Astrocyte (in vitro differentiated cells and primary cell): ENCODE data around the gene THOC6. TPM values are rescaled to one million over a fixed set of nuclear protein-coding genes. Genes with fewer than 3 reads are reported as not detected.
"Not testable (repeated sequence)": the region's sequence is repeated elsewhere in the genome, so short reads cannot be mapped to it uniquely, and the experiment has no call there.

ENCODE experiments used
- DNase-seq: peaks from one replicate; pipeline ENCODE4 v3.0.0-alpha.2; 2010; ENCODE audit warnings: low read depth
- FAIRE-seq: peaks from 2 replicates; lab custom pipeline; 2011; peaks lifted over from hg19 to GRCh38; lab: Jason Lieb, UNC
- H2AFZ ChIP-seq: 2 replicates; pipeline ENCODE4 v1.6.0; 2012; ENCODE audit warnings: low read depth, low read length, inconsistent platforms
- H3K27ac ChIP-seq: 2 replicates; pipeline ENCODE4 v1.5.1; 2011; ENCODE audit warnings: low read depth, low read length, inconsistent platforms
- H3K27me3 ChIP-seq: 2 replicates; pipeline ENCODE4 v1.6.0; 2011; ENCODE audit warnings: low read length, inconsistent platforms; ENCODE audit not compliant: insufficient read depth
- H3K36me3 ChIP-seq: 2 replicates; pipeline ENCODE4 v1.5.1; 2011; ENCODE audit warnings: low read length, inconsistent platforms; ENCODE audit not compliant: insufficient read depth
- H3K4me1 ChIP-seq: 2 replicates; pipeline ENCODE4 v1.5.1; 2011; ENCODE audit warnings: low read length, inconsistent platforms; ENCODE audit not compliant: insufficient read depth
- H3K4me2 ChIP-seq: 2 replicates; pipeline ENCODE4 v1.6.0; 2012; ENCODE audit warnings: low read length, inconsistent platforms
- H3K4me3 ChIP-seq: 2 replicates; pipeline ENCODE4 v1.5.1; 2011; ENCODE audit warnings: low read depth, mild to moderate bottlenecking, low read length, inconsistent platforms; ENCODE audit not compliant: insufficient read depth
- H3K79me2 ChIP-seq: 2 replicates; pipeline ENCODE4 v1.6.0; 2012; ENCODE audit warnings: mild to moderate bottlenecking, low read length, inconsistent platforms; ENCODE audit not compliant: insufficient read depth
- H3K9ac ChIP-seq: 2 replicates; pipeline ENCODE4 v1.6.0; 2012; ENCODE audit warnings: mild to moderate bottlenecking, low read length, inconsistent platforms
- H3K9me3 ChIP-seq: 2 replicates; pipeline ENCODE4 v1.5.1; 2012; ENCODE audit warnings: low read depth, mild to moderate bottlenecking, low read length, inconsistent platforms; ENCODE audit not compliant: insufficient read depth
- H4K20me1 ChIP-seq: 2 replicates; pipeline ENCODE4 v1.6.0; 2012; ENCODE audit warnings: low read length, inconsistent platforms; ENCODE audit not compliant: insufficient read depth
- H3K27ac Mint-ChIP-seq: one replicate; pipeline ENCODE4 v1.8.0; 2021; ENCODE audit warnings: mild to moderate bottlenecking, mixed read lengths; ENCODE audit not compliant: unreplicated experiment
- H3K27me3 Mint-ChIP-seq: one replicate; pipeline ENCODE4 v1.8.0; 2021; ENCODE audit warnings: low read depth, mixed read lengths; ENCODE audit not compliant: unreplicated experiment
- H3K36me3 Mint-ChIP-seq: one replicate; pipeline ENCODE4 v1.8.0; 2021; ENCODE audit warnings: low read depth, mixed read lengths; ENCODE audit not compliant: unreplicated experiment
- H3K4me1 Mint-ChIP-seq: one replicate; pipeline ENCODE4 v1.8.0; 2021; ENCODE audit warnings: low read depth, mixed read lengths; ENCODE audit not compliant: unreplicated experiment
- H3K4me3 Mint-ChIP-seq: one replicate; pipeline ENCODE4 v1.8.0; 2021; ENCODE audit warnings: mild to moderate bottlenecking, moderate library complexity, mixed read lengths; ENCODE audit not compliant: unreplicated experiment
- H3K9me3 Mint-ChIP-seq: one replicate; pipeline ENCODE4 v1.8.0; 2021; ENCODE audit warnings: mild to moderate bottlenecking, mixed read lengths; ENCODE audit not compliant: unreplicated experiment
- EZH2 ChIP-seq: IDR thresholded peaks from 2 replicates; pipeline ENCODE4 v1.6.1; 2012; ENCODE audit warnings: mild to moderate bottlenecking, low read length, inconsistent platforms; ENCODE audit not compliant: insufficient read depth
- total RNA-seq: library from RNA; stranded (reverse); gene quantifications from 2 replicates; pipeline ENCODE4 v1.2.1, GENCODE V29; 2021
- TF ChIP-seq, protein P1 (sequence below): IDR thresholded peaks from 2 replicates; pipeline ENCODE4 v1.5.1; 2011; ENCODE audit warnings: low read depth, mild to moderate bottlenecking, inconsistent platforms, low read length, moderate library complexity; ENCODE audit not compliant: insufficient read depth

Gene THOC6
- total RNA-seq, 1 donor from 2014 or later, result 22.3 TPM

DNA sequence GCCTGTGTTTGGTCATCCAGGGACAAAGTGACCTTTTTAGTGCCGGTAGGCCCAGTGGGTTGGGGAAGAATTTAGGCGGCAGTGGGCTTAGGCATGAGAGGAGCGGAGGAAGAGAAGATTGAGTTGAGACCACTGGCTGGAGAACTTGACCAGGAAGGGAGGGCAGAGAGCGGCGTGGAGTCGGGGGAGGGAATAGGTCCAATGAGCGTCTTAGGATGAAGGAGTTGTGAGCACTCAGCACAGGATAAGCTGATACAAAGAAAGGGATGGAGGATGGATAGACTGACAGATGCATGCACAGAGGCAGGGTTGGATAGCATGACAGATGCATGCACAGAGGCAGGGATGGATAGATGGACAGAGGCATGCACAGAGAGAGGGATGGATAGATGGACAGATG lies 49.6 kb downstream of the THOC6 start:
- no peaks in the 10 kb centered on the region for H3K79me2 ChIP-seq
- DNase-seq (no peak), FAIRE-seq (no peak)
- no peak overlapping the region for H2AFZ ChIP-seq
- H3K4me2 ChIP-seq, result no peak overlapping the region
- H3K36me3 ChIP-seq, result no peaks in the 10 kb centered on the region
- TF ChIP-seq, protein P1, sequence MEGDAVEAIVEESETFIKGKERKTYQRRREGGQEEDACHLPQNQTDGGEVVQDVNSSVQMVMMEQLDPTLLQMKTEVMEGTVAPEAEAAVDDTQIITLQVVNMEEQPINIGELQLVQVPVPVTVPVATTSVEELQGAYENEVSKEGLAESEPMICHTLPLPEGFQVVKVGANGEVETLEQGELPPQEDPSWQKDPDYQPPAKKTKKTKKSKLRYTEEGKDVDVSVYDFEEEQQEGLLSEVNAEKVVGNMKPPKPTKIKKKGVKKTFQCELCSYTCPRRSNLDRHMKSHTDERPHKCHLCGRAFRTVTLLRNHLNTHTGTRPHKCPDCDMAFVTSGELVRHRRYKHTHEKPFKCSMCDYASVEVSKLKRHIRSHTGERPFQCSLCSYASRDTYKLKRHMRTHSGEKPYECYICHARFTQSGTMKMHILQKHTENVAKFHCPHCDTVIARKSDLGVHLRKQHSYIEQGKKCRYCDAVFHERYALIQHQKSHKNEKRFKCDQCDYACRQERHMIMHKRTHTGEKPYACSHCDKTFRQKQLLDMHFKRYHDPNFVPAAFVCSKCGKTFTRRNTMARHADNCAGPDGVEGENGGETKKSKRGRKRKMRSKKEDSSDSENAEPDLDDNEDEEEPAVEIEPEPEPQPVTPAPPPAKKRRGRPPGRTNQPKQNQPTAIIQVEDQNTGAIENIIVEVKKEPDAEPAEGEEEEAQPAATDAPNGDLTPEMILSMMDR, result no peak
- TF ChIP-seq EZH2, result no peak
- no peaks in the 10 kb centered on the region for H3K4me1 ChIP-seq
- no peak overlapping the region for H3K9ac ChIP-seq
- H4K20me1 ChIP-seq, result no peaks in the 10 kb centered on the region
- Mint-ChIP-seq H3K4me1 (peaks cover 3% of the 10 kb centered on the region), H3K4me3 (no peak overlapping the region), H3K36me3 (peaks cover 6% of the 10 kb centered on the region), H3K27me3 (peaks cover 37% of the 10 kb centered on the region), H3K9me3 (peaks cover 14% of the 10 kb centered on the region), H3K27ac (no peak overlapping the region)
- no peak overlapping the region for H3K27ac ChIP-seq
- no peak overlapping the region for H3K4me3 ChIP-seq
- H3K9me3 ChIP-seq, result no peaks in the 10 kb centered on the region
- H3K27me3 ChIP-seq, result peaks cover 5% of the 10 kb centered on the region

DNA sequence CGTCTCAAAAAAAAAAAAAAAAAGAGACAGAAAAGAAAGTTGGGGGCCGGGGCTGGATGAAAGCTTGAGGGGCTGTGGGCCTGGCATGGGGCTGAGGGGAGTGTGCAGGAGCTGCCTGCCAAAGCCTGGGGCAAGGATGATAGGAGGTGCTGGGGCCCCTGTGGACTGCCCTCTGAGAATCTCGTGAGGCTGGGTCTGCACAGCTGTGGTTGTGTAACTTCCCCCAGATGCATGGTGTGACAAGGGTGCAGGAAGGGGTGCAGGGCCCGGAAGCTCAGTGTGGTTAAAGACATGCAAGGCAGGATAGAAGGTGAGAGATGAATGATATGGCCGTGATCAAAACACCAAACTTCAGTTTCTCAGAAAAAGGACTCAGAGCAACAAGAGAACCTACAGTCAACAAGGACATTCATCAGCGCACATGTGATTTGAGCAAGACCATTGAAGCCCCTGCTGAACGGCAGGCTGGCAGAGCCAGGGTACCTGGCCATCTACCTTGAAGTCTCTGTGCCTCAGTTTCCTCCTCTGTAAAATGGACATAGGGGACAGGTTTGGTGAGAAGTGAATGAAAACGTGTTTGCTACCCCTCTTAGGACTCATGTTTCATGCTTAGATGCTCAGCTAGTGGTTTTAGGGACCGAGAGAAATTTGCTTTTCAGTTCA lies 51.2 kb downstream of the THOC6 start:
- Mint-ChIP-seq H3K4me3 (no peak overlapping the region), H3K27ac (no peak overlapping the region), H3K36me3 (peaks cover 6% of the 10 kb centered on the region), H3K4me1 (no peaks in the 10 kb centered on the region), H3K9me3 (peaks cover 14% of the 10 kb centered on the region), H3K27me3 (peaks cover 39% of the 10 kb centered on the region)
- peaks cover 13% of the 10 kb centered on the region for H3K27me3 ChIP-seq
- TF ChIP-seq, protein P1, result no peak
- no peak overlapping the region for H3K4me2 ChIP-seq
- no peak for DNase-seq
- no peak overlapping the region for H3K27ac ChIP-seq
- H3K4me3 ChIP-seq, result no peak overlapping the region
- no peak overlapping the region for H3K9ac ChIP-seq
- H3K9me3 ChIP-seq, result no peaks in the 10 kb centered on the region
- no peak for FAIRE-seq
- H3K36me3 ChIP-seq, result no peaks in the 10 kb centered on the region
- H3K79me2 ChIP-seq, result no peaks in the 10 kb centered on the region
- no peaks in the 10 kb centered on the region for H4K20me1 ChIP-seq
- H3K4me1 ChIP-seq, result no peaks in the 10 kb centered on the region
- H2AFZ ChIP-seq, result no peak overlapping the region

DNA sequence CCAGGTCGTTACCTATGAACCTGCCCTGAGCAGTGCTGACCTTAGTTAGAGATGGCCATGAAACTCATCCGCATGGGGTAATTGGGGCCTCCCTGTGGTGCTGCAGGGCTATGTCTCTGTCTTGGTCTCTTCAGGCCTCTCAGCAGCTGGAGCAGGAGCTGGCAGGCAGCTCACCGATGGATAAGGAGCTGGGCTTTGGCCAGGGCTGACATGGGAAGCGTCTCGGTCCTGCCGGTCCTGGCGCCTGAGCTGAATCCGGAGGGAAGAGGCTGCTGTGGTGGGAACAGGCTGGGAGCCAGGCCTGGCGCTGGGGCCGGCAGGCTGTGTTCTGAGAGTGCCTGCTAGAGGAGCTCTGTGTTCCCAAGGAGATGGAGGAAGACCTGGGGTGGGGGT lies 51.7 kb downstream of the THOC6 start:
- H3K4me3 Mint-ChIP-seq, result no peak overlapping the region
- Histone ChIP-seq H3K4me3 (no peak overlapping the region), H3K36me3 (no peaks in the 10 kb centered on the region), H3K27me3 (peaks cover 18% of the 10 kb centered on the region), H3K27ac (no peak overlapping the region), H4K20me1 (no peaks in the 10 kb centered on the region), H3K9me3 (no peaks in the 10 kb centered on the region), H3K4me2 (no peak overlapping the region), H3K9ac (no peak overlapping the region), H3K4me1 (no peaks in the 10 kb centered on the region), H2AFZ (no peak overlapping the region), H3K79me2 (no peaks in the 10 kb centered on the region)
- FAIRE-seq (no peak), DNase-seq (no peak)
- peaks cover 41% of the 10 kb centered on the region for H3K27me3 Mint-ChIP-seq
- H3K27ac Mint-ChIP-seq, result no peak overlapping the region
- H3K9me3 Mint-ChIP-seq, result peaks cover 11% of the 10 kb centered on the region
- TF ChIP-seq, protein P1, result no peak
- TF ChIP-seq EZH2, result no peak
- no peaks in the 10 kb centered on the region for H3K4me1 Mint-ChIP-seq
- H3K36me3 Mint-ChIP-seq, result peaks cover 3% of the 10 kb centered on the region

DNA sequence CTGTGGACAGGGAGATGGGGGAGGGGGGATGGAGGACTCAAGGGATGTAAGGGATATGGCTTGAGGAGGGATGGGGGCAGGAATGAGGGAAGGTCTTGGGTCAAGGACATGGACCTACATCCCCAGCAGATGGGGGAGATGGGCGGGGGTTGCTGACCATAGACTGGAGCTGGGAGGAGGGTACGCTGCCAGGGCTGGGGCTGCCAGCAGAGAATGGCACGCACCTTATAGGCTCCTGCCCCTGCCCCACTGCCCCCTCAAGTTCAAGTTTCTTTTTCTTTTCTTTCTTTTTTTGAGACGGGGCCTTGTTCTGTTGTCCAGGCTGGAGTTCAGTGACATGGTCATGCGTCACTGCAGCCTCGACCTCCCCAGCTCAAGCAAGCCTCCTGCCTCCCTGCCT lies 52.1 kb downstream of the THOC6 start:
- H3K27ac ChIP-seq, H2AFZ ChIP-seq, H3K4me3 ChIP-seq, H4K20me1 ChIP-seq, H3K4me3 Mint-ChIP-seq, H3K4me2 ChIP-seq, H3K79me2 ChIP-seq, H3K9me3 ChIP-seq, H3K4me1 ChIP-seq, H3K27ac Mint-ChIP-seq, DNase-seq, FAIRE-seq, H3K9ac ChIP-seq, H3K36me3 ChIP-seq, H3K4me1 Mint-ChIP-seq, H3K36me3 Mint-ChIP-seq: not testable (repeated sequence)
- Mint-ChIP-seq H3K9me3 (peaks cover 13% of the 10 kb centered on the region), H3K27me3 (peaks cover 45% of the 10 kb centered on the region)
- H3K27me3 ChIP-seq, result peaks cover 22% of the 10 kb centered on the region
